ENCODE measurements around the gene P2RX5. TPM values are rescaled to one million over a fixed set of nuclear protein-coding genes. Genes with fewer than 3 reads are reported as not detected.

Gene P2RX5
- polyA plus RNA-seq, 1 donor (not counting 4 experiments of a cell fraction or from before 2014, with no cell fraction given), result 0.43 TPM

DNA sequence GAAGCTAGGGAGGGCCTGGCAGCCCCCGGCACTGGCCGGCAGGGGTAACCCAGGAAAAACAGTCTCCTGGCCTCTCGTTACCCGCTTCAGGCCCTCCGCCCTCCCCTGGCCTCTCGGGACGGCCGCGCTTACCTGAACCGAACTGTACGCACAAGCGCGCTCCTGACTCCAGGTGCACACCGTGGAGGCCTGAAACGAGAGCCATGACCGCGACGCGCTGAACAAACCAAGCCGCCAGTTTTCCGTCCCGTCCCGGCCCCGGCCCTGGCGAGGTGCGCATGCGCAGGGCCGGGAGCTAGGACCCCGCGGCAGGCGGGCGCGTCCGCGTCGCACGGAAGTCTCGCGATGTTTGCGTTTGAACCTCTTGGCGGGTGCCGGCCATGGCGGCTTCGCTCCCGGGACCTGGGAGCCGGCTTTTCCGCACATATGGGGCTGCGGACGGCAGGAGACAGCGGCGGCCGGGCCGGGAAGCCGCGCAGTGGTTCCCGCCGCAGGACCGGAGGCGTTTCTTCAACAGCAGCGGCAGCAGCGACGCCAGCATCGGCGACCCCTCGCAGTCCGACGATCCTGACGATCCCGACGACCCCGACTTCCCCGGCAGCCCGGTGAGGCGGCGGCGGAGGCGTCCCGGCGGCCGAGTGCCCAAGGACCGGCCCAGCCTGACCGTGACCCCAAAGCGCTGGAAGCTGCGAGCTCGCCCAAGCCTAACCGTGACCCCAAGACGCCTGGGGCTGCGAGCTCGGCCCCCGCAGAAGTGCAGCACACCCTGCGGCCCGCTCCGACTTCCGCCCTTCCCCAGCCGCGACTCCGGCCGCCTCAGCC lies 27.8 kb upstream of the P2RX5 start, which contains the start of gene HASPIN:
Gene HASPIN, plus strand, starts transcription at position 348 of the 822 bp plus-strand sequence. Its CDS starts 33 bp downstream, at position 381.
- DNase-seq (ENCODE audit: low read depth, low spot score), result no peak
- TF ChIP-seq, protein P1, sequence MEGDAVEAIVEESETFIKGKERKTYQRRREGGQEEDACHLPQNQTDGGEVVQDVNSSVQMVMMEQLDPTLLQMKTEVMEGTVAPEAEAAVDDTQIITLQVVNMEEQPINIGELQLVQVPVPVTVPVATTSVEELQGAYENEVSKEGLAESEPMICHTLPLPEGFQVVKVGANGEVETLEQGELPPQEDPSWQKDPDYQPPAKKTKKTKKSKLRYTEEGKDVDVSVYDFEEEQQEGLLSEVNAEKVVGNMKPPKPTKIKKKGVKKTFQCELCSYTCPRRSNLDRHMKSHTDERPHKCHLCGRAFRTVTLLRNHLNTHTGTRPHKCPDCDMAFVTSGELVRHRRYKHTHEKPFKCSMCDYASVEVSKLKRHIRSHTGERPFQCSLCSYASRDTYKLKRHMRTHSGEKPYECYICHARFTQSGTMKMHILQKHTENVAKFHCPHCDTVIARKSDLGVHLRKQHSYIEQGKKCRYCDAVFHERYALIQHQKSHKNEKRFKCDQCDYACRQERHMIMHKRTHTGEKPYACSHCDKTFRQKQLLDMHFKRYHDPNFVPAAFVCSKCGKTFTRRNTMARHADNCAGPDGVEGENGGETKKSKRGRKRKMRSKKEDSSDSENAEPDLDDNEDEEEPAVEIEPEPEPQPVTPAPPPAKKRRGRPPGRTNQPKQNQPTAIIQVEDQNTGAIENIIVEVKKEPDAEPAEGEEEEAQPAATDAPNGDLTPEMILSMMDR (optimal IDR thresholded peaks at IDR 0.05 in 1 of 3, IDR thresholded peaks at IDR 0.05 in 1 of 3, conservative IDR thresholded peaks at IDR 0.05 in 1 of 3; ENCODE audit: extremely low read depth in 1 of 3, insufficient read depth in 2 of 3, low read length in 3 of 3), result peak in 2 of 3 experiments; percentile 22 to 27
- no peak for TF ChIP-seq EZH2 (IDR thresholded peaks at IDR 0.05; ENCODE audit: low read length)
- no peaks in the 10 kb centered on the region for H4K20me1 ChIP-seq (ENCODE audit: control insufficient read depth, extremely low read depth, insufficient read depth, low read length)
- peaks cover 2% of the 10 kb centered on the region for H3K9me1 ChIP-seq (ENCODE audit: control insufficient read depth, extremely low read depth, insufficient read depth, low read length)
- H2AFZ ChIP-seq (ENCODE audit: control insufficient read depth, low read length), result peak within 1 kb of the TSS; percentile 97
- H3K4me3 ChIP-seq (ENCODE audit: control insufficient read depth in 2 of 3, extremely low read depth in 1 of 3, insufficient read depth in 2 of 3, low read depth in 1 of 3, low read length in 3 of 3), result peak within 1 kb of the TSS; percentile 77 to 95 (median 86)
- no peak for FAIRE-seq
- H3K4me1 ChIP-seq (ENCODE audit: control insufficient read depth, extremely low read depth, insufficient read depth, low read length), result peaks cover 24% of the 10 kb centered on the region
- dilution Hi-C loops (cut with MboI; ENCODE audit: extremely low pct_ligation_motif_present, low sequenced_read_pairs), result no loop called here
- H3K27ac ChIP-seq (ENCODE audit: control insufficient read depth, insufficient read depth, low read length), result peak within 1 kb of the TSS; percentile 67
- peak within 1 kb of the TSS; percentile 87 for H3K9ac ChIP-seq (ENCODE audit: control insufficient read depth, extremely low read depth, insufficient read depth, low read length)
- peaks cover 44% of the 10 kb centered on the region for H3K79me2 ChIP-seq (ENCODE audit: control insufficient read depth, insufficient read depth, low read length)
- H3K4me2 ChIP-seq (ENCODE audit: control insufficient read depth, extremely low read depth, insufficient read depth, low read depth, low read length), result peak within 1 kb of the TSS; percentile 100
- H3K9me3 ChIP-seq (ENCODE audit: control insufficient read depth, low read depth, low read length), result no peaks in the 10 kb centered on the region
- no peaks in the 10 kb centered on the region for H3K27me3 ChIP-seq (ENCODE audit: control insufficient read depth, extremely low read depth, insufficient read depth, low read length)
- peaks cover 0 to 30% of the 10 kb centered on the region in 2 experiments for H3K36me3 ChIP-seq (ENCODE audit: control insufficient read depth in 2 of 2, extremely low read depth in 1 of 2, insufficient read depth in 2 of 2, low read length in 2 of 2)

DNA sequence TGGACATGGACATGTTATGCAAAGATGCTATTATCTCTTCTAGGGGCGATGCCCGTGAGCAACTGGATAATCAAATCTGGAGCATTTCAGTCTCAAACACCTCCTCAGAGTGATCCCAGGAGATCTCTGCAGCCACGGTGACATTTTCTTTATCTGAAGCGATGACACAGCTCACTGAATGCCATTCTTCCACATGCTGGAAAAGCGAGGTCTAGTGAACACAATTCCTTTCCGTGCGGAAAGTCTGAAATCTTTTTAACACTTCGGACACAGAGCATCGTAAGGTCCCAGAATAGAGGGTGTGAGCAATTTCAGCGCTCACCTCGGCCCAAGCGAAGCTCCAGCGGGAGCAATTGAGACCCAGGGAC lies 27.2 kb upstream of the P2RX5 start:
- no peak for DNase-seq (ENCODE audit: low read depth, low spot score)
- peaks cover 24% of the 10 kb centered on the region for H3K4me1 ChIP-seq (ENCODE audit: control insufficient read depth, extremely low read depth, insufficient read depth, low read length)
- dilution Hi-C loops (cut with MboI; ENCODE audit: extremely low pct_ligation_motif_present, low sequenced_read_pairs), result no loop called here
- no peak for FAIRE-seq
- peak overlapping the region; percentile 67 for H3K27ac ChIP-seq (ENCODE audit: control insufficient read depth, insufficient read depth, low read length)
- peak overlapping the region; percentile 100 for H3K4me2 ChIP-seq (ENCODE audit: control insufficient read depth, extremely low read depth, insufficient read depth, low read depth, low read length)
- no peaks in the 10 kb centered on the region for H3K27me3 ChIP-seq (ENCODE audit: control insufficient read depth, extremely low read depth, insufficient read depth, low read length)
- H4K20me1 ChIP-seq (ENCODE audit: control insufficient read depth, extremely low read depth, insufficient read depth, low read length), result no peaks in the 10 kb centered on the region
- no peaks in the 10 kb centered on the region for H3K9me3 ChIP-seq (ENCODE audit: control insufficient read depth, low read depth, low read length)
- H3K79me2 ChIP-seq (ENCODE audit: control insufficient read depth, insufficient read depth, low read length), result peaks cover 44% of the 10 kb centered on the region
- TF ChIP-seq, protein P1 (optimal IDR thresholded peaks at IDR 0.05 in 1 of 3, IDR thresholded peaks at IDR 0.05 in 1 of 3, conservative IDR thresholded peaks at IDR 0.05 in 1 of 3; ENCODE audit: extremely low read depth in 1 of 3, insufficient read depth in 2 of 3, low read length in 3 of 3), result no peak
- TF ChIP-seq EZH2 (IDR thresholded peaks at IDR 0.05; ENCODE audit: low read length), result no peak
- H3K9ac ChIP-seq (ENCODE audit: control insufficient read depth, extremely low read depth, insufficient read depth, low read length), result peak overlapping the region; percentile 87
- H3K36me3 ChIP-seq (ENCODE audit: control insufficient read depth in 2 of 2, extremely low read depth in 1 of 2, insufficient read depth in 2 of 2, low read length in 2 of 2), result peaks cover 2 to 30% of the 10 kb centered on the region in 2 experiments
- H3K4me3 ChIP-seq (ENCODE audit: control insufficient read depth in 2 of 3, extremely low read depth in 1 of 3, insufficient read depth in 2 of 3, low read depth in 1 of 3, low read length in 3 of 3), result peak overlapping the region; percentile 77 to 95 (median 86)
- peak overlapping the region; percentile 97 for H2AFZ ChIP-seq (ENCODE audit: control insufficient read depth, low read length)
- peaks cover 2% of the 10 kb centered on the region for H3K9me1 ChIP-seq (ENCODE audit: control insufficient read depth, extremely low read depth, insufficient read depth, low read length)

Data from keratinocyte (primary cell).